HG03108 (cell line): ENCODE measurements around the gene PSPH.
"Not testable (repeated sequence)": the region's sequence is repeated elsewhere in the genome, so short reads cannot be mapped to it uniquely, and the experiment has no call there.

Experiments used
- ATAC-seq: cut with Tn5 transposase; IDR thresholded peaks from one replicate; pipeline ENCODE4 v1.9.1; 2021; ENCODE audit warnings: moderate library complexity; ENCODE audit not compliant: unreplicated experiment

The PSPH gene

DNA sequence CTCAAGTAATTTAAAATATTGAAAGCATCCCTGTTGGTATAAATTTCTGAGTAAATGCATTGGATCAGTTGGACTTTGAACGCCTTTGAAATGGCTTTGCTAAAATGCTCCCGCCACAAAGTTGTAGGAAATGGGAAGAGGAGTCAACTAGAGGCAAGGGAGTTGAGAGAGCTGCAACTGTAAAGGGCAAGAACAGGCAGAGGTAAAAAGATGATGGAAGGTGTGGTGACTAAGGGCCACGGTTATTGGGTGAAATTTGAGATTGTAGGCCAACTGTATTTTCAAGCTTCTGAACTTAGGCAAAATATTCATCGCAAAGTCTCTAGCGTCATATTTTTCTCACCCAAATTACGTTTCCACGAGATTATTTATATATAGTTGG is 12.2 kb upstream of the PSPH start:
- no peak for ATAC-seq

DNA sequence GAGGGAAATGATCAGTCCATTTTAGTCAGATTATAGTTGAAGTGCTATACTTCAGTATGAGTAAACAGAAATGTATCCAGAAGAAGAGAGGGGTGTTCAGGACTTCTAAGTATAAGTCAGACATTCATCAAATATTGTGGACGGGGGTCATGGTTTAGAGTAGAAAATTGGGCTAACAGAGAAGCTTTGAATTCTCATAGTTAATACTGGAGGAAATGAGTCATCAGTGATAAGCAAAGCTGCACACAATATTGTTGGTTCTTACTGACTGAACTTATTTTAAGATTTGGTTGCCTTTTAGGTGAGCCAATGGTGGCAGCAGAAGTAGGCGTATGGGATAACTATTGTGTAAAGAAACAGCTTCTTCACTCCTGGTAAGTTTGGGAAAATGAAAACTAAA is 11.1 kb upstream of the PSPH start:
- no peak for ATAC-seq

DNA sequence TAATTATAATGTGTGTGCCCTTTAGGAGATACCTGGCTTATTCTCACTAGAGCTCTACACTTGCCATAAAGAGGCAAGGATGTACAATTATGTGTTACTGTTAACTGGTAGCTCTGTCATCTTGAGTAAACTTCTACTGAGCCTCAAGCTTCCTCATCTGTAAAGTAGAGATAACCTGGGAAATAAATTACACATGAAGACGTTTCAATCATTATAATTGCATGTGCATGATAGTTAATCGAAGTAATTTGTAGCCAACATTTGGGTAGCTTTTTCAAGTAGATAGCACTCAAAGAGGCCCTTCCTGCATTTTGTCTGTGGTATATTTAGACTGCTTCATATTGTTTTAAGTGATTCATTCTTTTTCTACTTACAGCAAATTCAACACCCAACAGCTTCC is 2.7 kb upstream of the PSPH start:
- ATAC-seq, result no peak

DNA sequence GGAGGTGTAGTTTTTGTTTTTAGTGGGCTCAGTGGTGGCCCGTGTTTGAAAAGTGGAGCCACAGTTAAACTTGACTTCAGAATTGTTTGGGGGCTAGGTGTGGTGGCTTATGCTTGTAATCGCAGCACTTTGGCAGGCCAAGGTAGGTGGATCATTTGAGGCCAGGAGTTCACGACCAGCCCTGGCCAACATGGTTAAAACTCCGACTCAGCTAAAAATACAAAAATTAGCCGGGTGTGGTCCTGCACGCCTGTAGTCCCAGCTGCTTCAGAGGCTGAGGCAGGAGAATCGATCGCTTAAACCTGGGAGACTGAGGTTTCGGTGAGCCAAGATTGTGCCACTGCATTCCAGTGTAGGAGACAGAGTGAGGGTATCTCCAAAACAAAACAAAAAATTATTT is 2.1 kb upstream of the PSPH start:
- ATAC-seq, result no peak

DNA sequence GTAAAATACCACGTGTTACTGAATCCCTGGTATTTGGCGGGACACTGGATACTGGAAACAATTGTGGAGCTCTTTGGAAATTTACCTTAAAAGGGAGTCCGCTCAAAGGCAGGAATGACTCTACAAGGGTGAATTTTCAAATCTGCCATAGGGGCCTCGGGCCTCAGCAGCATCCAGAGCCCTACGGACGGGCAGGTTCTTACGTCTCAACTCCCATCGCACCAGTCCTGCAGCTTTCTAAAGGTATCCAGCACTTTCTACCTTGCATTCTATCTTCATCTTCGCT is 248 bp downstream of the PSPH start:
- ATAC-seq, result no peak

DNA sequence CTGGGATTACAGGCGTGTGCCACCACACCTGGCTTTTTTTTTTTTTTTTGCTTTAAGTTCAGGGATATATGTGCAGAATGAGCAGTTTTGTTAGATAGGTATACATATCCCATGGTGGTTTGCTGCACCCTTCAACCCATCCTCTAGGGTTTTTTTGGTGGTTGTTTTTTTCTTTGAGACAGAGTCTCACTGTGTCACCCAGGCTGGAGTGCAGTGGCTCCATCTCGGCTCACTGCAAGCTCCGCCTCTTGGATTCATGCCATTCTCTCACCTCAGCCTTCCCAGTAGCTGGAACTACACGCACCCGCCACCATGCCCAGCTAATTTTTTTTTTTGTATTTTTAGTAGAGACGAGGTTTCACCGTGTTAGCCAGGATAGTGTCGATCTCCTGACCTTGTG is 2.5 kb downstream of the PSPH start:
- not testable (repeated sequence) for ATAC-seq

DNA sequence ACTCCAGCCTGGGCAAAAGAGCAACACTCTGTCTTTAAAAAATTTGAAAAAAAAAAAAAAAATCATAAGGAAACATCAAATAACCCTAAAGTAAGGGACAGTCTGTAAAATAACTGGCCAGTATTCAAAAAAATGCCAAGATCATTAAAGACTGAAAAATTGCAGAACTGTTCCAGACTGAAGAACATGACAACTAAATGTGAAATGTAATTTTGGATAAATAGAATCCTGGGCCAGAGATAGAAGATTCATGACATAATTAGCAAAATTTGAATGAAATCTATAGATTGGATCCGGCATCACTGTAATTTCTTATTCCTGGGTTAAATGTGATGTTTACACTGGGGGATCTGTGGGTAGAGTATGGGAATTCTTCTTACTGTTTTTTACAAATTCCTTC is 3.0 kb downstream of the PSPH start:
- no peak for ATAC-seq

DNA sequence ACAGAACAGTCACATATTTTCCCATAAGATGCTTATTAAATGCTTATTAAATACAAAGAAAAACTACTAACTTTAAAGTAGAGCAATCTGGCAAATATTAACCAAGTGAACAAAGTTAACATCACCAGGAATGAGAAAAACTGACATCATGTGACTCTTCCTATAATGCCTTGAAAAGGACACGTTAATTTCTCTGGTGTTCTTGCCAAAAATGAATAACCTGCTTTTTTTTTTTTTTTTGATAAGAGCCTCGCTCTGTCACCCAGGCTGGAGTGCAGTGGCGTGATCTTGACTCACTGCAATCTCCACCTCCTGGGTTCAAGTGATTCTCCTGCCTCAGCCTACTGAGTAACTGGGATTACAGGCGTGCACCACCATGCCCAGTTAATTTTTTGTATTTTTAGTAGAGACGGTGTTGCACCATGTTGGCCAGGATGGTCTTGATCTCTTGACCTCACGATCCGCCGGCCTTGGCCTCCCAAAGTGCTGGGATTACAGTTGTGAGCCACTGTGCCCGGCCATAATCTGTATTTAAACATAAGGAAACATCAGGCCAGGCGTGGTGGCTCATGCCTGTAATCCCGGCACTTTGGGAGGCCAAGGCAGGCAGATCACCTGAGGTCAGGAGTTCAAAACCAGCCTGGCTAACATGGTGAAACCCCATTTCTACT is 3.7 kb downstream of the PSPH start:
- not testable (repeated sequence) for ATAC-seq

DNA sequence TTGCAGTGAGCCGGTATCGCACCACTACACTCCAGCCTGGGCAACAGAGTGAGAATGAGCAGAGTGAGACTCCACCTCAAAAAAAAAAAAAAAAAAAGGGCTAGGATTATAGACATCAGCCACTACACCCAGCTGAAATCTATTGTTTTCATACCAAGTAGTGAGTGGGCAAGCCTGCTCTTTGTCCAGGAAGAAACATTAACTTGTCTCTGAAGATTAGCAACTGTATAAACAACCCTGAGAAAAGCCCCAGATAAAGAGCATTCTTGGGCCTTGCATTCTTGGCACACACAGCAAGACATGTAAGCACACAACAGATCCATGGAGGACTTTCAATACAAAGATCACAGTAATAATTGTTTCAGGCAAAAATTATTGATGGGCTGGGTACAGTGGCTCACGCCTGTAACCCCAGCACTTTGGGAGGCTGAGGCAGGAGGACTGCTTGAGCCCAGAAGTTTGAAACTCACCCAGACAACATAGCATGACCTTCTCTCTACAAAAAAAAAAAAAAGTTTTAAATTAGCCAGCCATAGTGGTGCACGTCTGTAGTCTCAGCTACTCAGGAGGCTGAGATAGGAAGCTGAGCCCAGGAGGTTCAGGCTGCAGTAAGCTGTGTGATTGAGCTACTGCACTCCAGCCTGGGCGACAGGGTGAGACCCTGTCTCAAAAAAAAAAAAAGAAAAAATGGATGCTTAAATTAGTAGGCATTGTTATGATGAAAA is 4.4 kb downstream of the PSPH start:
- ATAC-seq, result no peak

DNA sequence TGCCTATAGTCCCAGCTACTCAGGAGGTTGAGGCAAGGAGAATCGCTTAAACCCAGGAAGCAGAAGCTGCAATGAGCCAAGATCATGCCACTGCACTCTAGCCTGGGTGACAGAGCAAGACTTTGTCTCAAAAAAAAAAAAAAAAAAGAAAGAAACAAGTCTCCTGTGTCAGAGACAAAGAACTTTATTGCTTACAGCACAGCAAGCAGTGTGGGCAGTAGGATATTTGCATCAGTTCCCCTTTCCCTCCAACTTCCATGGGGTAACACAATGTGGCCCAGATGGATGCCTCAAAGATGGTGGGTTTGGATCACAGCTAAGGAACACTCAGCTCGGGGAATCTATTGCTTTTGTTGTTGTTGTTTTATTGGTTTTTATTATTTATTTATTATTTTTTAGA is 5.5 kb downstream of the PSPH start:
- not testable (repeated sequence) for ATAC-seq

DNA sequence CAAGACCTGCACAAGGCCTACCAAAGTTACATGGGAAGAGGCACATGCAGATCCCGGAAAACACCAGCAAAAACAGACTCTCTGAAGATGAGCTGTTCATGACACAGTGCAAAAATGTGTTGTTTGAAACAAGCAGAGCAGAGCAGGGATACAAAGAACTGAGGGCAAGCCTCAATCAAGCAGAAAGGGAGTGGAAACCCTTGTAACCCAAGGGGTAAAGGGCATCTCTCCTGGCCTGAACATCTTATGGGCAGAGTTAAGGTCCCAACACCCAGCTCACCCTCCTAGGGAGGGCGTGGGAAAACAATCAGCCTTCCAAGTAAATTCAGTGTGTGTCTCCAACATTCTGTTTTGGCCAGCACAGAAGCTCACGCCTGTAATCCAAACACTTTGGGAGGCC is 10.5 kb downstream of the PSPH start:
- ATAC-seq, result no peak

DNA sequence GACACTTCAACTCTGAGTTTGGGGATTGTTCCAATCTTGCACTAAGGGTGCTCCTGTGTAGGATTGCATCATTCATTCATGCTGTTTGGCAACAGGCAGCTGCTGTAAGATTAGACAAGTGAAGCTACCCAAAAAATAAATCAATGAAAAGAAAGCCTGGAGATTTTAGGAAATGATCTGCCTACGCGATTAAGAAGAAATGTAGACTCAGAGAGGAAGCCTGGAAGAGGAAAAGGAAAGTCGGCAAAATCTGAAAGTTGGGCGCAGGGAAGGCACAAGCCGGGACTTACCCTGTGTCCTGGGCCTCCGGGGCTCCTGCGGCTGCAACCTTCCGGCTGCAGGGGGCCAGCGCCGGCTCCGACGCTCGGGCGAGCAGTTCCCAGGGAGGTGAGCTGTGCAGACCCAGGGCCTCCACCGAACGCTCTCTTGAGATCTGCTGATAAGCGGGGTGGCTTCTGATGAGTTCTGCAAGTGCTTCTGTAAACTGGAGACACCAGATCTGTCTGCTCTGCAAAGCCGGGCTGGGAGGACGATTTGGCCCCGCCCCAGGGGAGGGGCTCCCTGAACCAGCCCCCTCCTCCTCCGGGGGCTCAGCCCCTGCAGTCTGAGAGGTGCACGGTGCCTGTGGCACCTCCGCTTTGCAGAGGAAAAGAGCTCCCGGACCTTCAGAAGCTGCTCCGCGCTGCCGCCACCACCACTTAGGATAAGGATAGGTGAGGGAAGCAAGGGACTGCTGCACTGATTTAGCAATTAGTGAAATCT is 17.4 kb downstream of the PSPH start:
- peak; percentile 96 for ATAC-seq

DNA sequence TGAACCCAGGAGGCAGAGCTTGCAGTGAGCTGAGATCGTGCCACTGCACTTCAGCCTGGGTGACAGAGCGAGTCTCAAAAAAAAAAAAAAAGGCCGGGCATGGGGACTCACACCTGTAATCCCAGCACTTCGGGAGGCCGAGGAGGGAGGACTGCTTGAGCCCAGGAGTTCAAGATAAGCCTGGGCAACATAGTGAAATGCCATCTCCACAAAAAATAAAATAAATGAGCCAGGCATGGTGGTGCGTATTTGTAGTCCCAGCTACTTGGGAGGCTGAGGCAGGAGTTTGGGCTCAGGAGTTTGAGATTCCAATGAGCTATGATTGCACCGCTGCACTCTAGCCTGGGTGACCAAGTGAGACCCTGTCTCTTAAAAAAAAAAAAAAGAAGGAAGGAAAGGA is 18.7 kb downstream of the PSPH start:
- not testable (repeated sequence) for ATAC-seq

DNA sequence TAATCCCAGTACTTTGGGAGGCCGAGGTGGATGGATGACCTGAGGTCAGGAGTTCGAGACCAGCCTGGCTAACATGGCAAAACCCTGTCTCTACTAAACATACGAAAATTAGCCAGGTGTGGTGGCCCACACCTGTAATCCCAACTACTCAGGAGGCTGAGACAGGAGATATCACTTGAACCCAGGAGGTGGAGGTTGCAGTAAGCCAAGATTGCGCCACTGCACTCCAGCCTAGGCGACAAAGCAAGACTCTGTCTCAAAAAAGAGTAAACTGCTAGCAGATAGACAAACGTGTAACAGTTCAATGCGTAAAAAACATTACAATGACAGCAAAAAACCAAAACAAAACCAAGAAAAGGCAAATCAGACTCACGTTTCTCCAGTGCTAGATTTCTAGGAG is 19.7 kb downstream of the PSPH start:
- ATAC-seq, result not testable (repeated sequence)

DNA sequence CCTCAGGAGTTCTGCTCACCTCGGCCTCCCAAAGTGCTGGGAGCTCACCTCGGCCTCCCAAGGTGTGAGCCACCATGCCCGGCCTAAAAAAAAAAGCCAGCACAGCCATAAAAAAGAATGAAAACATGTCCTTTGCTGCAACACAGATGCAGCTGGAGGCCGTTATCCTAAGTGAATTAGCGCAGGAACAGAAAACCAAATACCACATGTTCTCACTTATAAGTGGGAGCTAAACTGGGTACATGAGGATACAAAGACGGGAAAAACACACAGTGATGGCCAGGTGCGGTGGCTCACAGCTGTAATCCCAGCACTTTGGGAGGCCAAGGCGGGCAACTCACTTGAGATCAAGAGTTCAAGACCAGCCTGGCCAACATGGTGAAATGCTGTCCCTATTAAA is 20.9 kb downstream of the PSPH start:
- ATAC-seq, result no peak

DNA sequence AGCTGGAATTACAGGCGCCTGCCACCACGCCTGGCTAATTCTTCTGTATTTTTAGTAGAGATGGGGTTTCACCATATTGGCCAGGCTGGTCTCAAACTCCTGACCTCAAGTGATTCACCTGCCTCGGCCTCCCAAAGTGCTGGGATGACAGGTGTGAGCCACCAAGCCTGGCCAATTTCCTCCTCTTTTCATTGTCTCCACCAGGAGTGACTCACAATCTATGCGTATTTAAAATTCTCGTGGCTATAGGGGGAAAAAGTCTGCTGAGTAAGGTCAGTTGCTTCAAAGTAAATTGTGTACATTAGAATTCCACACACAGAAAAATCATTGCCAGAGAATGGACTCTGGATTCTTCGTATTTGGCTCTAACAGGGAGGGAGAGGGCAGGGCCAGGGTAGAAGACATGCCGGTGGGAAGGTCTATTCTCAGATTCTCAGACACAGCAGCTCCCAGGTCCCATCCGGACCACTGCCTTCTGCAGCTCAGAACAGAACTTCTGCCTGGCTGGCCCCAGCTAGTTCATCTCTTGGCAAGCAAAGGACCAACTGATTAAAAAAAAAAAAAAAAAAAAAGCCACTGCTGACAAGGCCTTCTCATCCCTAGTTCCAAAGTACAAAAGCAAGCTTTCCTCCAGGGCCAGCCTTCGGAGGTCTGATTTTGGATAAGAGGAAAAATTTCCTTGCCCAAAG is 22.2 kb downstream of the PSPH start:
- ATAC-seq, result no peak

DNA sequence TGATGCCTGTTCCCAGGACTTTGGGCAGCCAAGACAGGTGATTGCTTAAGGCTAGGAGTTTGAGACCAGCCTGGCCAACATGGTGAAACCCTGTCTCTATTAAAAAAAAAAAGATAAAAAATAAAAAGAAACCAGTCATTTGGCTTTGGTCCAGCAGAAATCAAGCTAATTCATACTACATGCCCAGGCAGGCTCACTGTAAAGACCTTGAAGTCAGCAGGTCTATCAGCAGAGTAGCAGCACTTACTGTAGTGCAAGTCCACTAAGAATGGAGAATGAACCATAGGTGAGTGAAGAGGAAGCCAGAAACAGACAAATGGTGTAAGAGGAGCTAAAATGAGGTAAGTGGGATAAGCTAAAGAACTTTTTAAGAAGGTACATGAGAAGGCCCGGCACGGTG is 24.7 kb downstream of the PSPH start:
- ATAC-seq, result no peak

DNA sequence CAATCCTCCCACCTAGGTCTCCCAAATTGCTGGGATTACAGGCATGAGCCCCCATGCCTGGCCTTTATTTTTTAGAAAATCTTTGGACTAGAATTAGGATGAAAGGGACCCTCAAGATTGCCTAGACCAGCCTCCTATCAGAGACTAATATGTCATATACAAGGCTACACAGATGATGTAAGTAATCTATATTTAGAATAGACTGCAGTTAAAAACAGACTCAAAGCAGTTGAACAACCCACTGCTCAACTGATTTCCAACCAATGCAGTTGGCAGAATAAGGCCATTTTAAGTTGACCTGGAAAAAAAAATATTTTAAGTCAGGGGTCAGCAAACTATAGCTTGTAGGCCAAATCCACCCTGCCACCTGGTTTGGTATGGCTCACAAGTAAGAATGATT is 27.7 kb downstream of the PSPH start:
- no peak for ATAC-seq

DNA sequence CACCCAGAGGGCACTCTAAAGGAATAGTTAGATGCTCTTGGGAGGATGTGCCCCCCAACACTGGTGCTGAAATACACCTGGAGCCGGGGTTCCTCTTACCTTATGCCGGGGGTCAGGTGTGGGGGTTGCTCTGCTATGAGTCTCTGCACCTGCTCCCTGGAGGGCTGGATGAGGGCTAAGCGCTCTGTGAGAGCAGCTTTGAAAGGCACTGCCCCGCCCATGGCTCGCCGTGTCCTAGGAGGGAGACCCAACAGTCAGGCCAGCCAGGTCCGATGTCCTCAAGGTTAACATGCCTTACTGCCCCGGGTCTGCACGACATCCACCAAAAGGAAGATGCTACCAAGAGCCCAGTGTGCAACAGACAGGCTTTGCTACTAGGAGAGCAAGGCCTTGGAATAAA is 31.7 kb downstream of the PSPH start:
- no peak for ATAC-seq

DNA sequence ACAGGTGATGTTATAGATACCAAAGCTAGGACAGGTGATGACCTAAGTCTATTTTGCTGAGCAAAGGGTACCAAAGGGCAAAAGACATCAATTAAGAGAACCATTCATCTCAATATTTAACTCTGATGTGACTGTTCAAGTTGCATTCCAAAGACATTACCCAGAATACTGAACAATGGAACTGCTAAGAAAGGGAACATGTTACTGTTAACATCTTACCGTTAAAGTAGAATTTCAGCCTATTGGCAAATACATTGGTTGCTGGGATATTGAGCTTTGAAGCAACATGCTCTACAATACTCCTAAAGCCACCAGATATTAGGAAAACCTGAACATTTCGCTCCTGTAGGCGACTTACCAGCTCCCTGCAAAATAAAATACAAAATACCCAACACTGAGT is 34.2 kb downstream of the PSPH start:
- not testable (repeated sequence) for ATAC-seq

DNA sequence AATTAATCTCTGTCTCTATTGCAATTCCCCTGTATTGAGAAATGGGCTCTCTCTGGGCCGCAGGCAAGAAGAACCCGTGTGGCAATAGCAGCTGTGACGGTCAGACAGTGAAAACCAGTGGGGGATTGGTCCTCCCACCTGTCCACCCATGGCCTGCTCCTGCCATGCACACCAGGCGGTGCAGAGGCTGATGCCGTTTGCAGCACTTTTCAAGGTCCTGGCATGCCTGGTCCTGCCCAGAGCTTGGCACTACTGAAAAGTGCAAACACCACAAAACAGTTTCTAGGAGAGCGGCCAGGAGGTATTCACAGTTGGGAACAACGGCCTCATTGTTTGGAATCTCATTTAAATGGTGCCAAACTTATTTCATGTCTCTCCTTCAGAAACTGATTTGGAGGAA is 41.5 kb downstream of the PSPH start:
- no peak for ATAC-seq

DNA sequence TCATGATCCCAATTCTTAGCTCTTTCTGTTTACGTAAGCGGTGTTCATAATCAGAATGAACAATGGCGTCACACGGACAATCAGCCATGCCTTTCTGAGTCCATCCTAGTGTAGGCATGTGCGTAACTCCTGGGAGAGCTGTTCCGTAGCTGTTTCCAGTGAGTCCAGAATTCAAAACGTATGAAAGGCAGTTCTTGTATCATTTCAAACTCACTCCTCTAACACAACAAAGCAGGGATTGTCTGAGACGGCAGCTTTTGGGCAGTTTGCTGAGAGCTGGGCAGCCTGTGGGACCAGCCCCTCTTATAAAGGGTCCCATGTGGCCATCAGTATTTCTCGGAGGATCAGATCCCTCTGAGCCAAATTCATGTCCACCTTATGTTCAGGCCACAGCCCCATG is 43.4 kb downstream of the PSPH start:
- ATAC-seq, result no peak
